ENCODE data around the gene EMP2.

Gene EMP2

GRCh38 chr16:10610499-10611184, 30.2 kb upstream of the EMP2 start:
- DNase-seq (ENCODE audit: low read depth): no peak

DNA sequence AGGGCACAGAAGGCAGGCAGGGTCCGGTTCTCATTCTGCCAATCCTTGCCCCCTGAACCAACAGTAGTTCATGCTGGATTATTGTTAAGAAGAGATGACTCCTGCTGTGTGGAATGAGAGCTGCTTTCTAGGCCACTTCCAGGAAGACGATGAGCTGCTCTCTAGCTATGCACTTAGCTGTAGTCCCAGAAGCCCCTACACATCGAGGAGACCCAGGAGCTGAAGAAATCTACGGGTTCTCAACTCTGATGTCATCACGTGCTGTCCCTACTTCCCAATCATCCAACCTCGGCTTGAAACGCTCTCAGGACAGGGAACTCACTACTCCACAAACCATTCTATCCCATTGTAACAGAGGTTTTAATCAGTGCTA, 29.0 kb upstream of the EMP2 start:
- DNase-seq (ENCODE audit: low read depth): peak; percentile 66

DNA sequence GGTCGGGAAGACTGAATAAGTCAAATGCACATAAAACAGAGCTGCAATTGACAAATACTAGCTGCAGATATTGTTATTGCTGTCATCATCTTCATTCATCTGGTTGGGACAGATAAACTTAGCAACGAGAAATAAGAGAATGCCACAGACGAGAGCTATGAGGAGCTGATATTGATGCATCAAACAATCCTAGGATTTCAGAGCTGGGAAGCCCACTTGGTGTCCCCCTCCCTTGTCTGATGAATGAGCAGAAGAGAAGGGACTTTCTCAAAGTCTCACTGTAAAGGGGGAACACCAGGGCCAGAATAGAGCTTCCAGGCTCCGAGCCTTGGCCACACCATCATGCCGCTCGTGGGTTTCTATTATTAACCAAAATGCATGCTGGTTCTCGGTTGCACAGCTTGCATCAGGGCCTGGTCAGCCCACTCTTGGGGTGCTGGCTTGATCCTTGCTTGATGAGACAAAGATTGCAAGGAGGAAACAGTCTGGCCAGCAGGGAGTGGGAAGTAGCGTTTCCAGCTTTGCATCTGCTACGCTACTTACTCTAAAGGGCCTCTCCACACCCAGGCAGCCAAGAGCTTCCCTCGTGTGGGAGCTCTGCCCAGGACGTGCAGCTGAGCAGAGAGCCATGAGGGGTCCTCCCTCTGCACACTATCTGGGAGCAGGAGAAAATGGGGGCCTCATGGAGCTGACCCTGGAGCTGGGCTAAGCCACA, 28.4 kb upstream of the EMP2 start:
- no peak for DNase-seq (ENCODE audit: low read depth)

DNA sequence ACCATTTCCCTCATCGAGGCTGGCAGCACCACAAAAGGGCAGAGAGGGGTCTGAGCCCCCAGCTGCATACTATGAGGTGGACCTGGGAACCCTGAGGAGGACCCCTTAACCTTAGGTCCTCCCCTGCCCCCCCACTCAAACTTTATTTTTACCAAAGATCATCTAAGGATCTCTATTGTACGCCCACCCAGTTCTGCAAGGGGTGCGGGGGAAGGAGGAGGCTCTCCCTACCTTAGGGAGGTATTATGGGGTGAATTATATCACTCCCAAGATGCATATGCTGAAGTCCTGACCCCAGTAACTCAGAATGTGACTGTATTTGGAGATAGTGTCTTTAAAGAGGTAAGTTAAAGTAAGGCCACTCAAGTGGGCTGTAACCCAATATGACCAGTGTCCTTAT, 26.8 kb upstream of the EMP2 start:
- DNase-seq (ENCODE audit: low read depth): no peak

DNA sequence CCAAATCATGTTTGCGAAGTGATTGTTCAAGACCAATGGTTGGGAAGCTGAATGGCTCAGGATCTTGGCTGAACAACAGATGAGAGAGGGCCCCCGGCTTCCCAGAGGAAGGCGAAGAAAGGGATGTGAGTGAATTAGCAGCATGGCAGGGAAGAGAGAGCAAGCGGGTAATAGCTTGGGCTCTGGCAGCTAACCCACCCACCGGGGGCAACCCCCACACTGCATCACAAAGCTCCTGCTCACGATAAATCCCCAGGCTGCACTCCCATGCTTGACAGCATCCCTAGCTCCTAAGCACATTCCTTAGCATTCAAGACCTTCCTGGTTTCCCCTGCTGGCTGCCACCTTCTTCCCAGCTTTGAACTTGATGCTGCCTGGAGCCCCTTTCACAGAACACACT, 26.2 kb upstream of the EMP2 start:
- DNase-seq (ENCODE audit: low read depth): no peak

- no peak for DNase-seq (ENCODE audit: low read depth)
These were observed 25.2 kb upstream of the EMP2 start for GRCh38 chr16:10605636-10606035.

DNA sequence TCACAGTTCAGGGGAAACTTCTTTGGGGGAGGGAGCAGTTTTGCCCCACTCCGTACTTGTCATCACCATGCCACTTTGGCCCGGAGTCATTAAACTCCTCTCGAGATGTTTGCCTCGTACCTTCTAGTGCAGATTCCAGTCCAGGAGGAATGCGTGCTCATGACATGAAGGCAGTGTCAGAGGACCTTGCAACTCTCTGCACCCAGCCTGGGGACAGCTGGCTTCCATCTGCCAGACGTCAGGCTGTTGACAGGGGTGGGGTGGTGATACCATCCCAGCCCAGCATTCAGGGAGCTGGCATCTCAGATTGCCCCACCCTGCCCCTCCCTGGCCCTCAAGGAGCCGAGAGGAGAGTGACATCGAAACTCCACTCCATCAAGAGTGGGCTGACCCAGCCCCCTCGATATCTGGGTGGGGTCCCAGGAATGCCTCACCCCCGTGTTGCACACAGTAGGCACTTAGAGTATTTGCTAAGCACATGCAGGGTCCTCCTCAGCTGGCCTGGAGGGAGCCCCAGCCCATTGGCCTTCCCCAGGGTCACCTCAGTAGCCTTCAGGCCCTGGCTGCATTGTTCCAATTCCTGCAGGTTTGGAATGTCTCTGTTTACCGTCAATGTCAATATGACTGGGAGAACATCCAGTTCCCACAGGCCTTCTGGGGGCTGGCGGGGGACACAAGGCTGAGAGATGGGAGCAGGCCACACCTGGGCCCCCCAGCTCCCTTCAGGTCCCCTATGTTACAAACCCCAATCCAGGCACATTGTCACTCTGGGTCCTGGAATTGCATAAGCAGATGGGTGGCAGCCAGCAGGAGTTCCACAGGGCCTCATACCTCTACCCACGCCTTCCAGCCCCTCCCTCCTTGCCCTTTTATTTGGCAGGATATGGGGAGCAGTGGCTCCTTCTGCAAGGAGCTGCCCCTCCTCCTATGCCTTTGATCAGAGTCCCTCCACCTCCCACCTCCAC, 21.3 kb upstream of the EMP2 start:
- no peak for DNase-seq (ENCODE audit: low read depth)

GRCh38 chr16:10600782-10601443, 20.5 kb upstream of the EMP2 start:
- DNase-seq (ENCODE audit: low read depth): no peak

DNA sequence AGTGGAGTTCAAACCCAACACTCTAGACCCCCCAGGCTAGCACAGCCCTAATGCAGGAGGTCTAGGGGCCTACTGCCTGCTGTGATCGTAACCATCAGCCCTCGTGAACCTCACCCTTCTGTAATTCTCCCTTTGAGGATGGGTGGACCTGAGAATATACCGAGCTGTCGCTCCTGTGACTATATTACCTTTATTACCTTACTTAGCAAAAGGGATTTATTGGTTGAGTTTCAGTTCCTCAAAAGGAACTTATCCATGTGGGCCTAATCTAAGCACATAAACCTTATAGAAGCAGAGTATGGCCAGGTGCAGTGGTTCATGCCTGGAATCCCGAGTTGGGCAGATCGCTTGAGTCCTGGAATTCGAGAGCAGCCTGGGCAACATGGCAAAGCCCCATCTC, 19.2 kb upstream of the EMP2 start:
- DNase-seq (ENCODE audit: low read depth): no peak

DNA sequence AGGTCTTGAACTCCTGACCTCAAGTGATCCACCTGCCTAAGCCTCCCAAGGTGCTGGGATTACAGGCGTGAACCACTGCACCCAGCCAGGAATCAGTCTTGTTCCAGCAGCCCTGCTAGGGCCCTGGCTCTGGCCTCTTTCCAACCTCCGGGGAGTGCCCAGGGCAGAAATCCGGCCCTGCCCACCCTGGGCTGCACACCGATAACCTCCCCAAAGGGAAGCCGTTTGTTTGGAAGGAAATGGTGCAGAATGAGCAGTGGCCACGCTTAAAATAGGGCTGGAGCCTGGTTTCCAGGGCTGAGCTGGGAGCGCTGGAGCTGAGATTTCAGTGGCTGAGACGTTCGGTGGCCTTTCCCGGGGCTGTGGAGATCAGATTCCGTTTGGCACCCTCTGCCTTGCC, 17.8 kb upstream of the EMP2 start:
- DNase-seq (ENCODE audit: low read depth): no peak

GRCh38 chr16:10597187-10597601, 16.8 kb upstream of the EMP2 start:
- no peak for DNase-seq (ENCODE audit: low read depth)

GRCh38 chr16:10594312-10594950, 14.0 kb upstream of the EMP2 start:
- no peak for DNase-seq (ENCODE audit: low read depth)

- DNase-seq (ENCODE audit: low read depth): no peak
These were observed 12.2 kb upstream of the EMP2 start for GRCh38 chr16:10592611-10593010.

DNA sequence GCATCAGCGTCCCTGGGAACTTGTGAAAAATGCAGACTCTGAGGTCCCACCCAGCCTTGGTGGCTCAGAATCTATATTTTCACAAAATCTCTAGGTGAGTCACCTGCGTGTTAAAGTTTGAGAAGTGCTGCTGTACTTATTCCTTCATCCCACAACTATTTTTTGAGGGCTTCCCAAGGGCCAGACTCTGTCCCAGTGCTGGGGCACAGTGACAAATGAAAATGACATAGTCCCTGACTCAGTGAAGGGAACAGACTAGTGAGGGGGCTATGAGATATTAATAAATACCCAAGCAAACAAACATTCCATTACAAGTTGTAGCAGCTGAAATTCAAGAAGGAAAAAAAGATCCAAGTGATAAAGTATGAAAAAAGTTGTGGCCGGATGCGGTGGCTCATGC, 9.9 kb upstream of the EMP2 start:
- DNase-seq (ENCODE audit: low read depth): no peak

GRCh38 chr16:10589109-10589508, 8.7 kb upstream of the EMP2 start:
- DNase-seq (ENCODE audit: low read depth): no peak

- DNase-seq (ENCODE audit: low read depth): no peak
These were observed 7.2 kb upstream of the EMP2 start for GRCh38 chr16:10587622-10588021.

DNA sequence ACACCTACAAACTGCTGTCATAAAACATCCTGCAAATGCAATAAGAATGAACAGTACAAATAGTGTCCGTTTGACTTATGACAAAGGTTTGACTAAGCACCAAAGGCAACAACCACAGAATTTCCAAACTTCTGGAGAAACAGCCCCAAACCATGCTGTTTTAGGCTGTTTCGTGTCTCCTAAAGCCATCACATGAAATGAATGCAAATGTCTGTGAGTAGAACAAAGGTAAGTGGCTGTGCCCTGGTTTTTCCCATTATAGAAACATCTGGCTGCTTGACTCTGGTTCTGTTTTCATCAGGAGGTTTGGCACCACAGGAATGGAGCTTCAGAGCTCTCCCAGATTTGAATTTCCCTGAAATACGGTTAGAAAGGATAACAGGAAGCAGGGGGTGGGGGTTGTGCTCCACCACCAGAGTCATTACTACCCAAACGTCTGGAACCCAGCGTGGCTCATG, 4.6 kb upstream of the EMP2 start:
- no peak for DNase-seq (ENCODE audit: low read depth)

DNA sequence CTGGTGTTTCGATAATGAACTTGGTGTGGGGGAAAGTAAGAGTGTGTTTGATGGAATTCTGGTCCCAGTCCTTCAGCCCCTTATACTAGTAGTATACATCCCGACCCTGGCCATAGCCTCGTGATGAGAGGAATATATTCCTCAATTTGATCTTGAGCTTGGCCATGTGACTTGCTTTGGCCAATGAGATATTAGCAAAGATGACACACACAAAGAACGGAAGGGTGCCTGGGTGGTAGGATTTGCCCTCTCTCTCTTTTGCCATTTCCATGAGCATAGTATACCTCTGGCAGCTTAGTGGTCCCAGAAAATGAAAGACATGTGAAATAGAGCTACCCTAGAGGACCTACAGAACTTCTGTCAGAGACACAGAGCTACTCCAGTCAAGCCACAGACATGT, 2.9 kb upstream of the EMP2 start:
- DNase-seq (ENCODE audit: low read depth): no peak

GRCh38 chr16:10581507-10581906, 1.1 kb upstream of the EMP2 start:
- DNase-seq (ENCODE audit: low read depth): no peak

DNA sequence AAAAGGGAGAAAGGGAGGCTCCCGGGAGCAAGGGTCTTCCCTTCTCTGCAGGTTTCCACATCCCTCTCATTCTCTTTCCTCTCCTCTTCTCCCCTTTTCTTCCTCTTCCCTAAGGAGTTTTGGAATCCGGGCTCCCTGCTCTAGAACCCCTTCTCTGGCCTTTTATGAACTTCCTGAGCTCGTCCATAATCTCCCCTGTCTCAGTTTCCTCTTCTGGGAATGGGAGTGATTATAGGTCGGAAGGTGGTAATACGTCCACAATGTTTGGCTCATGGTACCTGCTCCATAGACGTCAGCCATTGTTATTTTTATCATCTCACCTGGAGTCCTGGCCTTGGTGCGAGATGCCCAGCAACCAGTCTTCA, 467 bp upstream of the EMP2 start:
- no peak for DNase-seq (ENCODE audit: low read depth)

GRCh38 chr16:10579575-10579964, 828 bp downstream of the EMP2 start:
- DNase-seq (ENCODE audit: low read depth): no peak

All from non-pigmented ciliary epithelial cell (primary cell).